GM19099 (cell line): ENCODE results near the gene TTLL13.

Source experiments
- POLR2A ChIP-seq: IDR thresholded peaks from 3 replicates; pipeline ENCODE4 v1.6.1; 2011; ENCODE audit warnings: low read depth; ENCODE audit not compliant: insufficient read length; ENCODE audit errors: extremely low read depth

Gene TTLL13

DNA sequence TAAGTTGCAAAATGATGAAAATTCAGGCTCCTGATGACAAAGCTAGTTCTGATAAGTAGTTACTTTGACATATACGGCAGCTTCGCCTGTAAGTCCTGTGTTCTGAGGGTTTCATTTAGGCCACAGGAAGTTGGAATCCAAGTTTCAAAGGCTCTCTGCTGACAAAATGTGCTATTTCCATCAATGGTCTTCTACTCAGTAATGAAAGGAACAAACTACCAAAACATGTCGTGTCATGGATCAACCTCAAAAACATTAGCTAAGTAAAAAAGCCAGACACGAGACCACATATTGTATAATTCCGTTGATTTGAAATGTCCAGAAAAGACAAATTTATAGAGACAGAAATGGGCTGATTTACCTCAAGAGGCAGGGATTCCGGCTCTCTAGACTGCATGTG lies 38.6 kb downstream of the TTLL13 start:
- no peak for TF ChIP-seq POLR2A

DNA sequence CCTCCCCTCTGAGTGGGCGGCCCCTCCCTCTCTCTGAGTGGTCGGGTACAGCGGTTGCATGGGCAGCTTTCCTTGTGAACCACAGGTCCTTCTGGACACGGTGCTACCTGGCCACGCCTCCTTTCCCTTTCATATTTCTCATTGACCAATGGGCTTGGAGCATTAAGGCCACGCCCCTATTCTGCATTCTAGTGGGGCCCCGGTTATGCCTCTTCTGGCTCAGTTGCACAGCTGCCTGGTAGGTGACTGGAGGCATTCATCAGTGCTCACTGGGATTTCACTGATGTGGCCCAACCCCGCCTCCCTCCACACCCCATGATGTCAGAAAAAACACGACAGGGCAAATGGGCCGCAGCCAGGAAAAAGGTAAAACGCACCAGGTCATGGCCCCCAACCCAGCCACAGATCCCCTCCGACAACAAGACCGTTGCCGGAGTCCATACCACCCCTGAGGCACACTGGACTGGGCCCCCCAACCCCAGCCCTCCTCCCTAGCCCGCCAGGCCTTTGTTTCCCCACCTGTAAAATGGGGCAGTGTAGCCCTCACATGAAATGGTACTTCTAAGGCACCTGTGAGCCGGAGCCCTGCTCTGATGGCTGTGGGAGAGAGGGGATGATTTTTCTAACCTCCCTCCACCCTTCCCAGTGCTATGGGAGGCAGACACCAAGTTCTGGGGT lies 42.5 kb downstream of the TTLL13 start:
- no peak for TF ChIP-seq POLR2A

DNA sequence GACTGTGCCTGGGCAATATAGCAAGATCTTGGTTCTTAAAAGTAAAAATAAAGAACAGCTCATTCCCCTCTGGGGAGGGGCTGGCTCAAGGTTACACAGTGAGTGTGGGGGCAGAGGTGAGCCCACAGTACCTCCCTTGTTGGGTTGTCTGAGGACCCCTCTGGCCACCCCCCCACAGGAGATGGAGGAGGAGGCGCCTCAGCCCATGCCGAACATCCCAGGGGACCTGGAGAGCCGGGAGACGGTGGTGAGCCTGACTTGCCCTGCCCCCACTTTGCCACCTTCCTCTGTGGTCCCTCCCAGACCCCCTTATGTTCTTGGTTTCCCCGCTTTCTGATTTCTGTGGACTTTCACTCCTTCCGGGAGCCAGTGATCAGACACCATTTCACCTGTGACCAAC lies 44.8 kb downstream of the TTLL13 start:
- no peak for TF ChIP-seq POLR2A

DNA sequence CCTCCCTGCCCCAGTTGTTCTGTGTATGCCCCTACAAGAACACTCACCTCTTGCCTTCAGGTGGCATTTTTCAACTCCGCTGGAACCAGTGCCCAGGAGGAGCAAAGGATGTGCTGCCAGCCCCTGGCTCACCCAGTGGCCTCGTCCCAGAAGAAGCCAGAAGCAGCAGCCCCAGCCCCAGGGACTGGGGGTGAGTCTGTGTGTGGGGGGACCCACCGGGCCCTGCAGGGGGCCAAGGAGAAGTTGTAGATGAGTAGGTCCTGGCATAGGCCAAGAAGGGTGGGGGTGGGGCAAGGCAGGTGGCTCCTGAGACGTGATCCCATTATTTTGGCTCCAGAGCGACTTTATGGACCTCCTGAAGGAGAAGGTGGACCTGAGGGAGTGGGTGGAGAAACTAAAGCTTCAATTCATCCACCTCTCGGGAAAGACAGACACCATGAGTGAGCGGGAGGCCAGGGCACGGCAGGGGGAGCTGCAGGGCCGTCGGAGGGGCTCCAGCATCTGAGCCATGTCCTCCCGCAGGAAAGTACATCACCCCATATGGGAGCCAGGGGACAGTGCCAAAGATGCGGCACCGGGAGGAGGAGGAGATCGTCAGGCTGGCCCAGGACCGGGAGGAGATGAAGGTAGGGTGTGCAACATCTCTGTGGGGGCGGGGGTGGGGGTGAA lies 45.4 kb downstream of the TTLL13 start:
- no peak for TF ChIP-seq POLR2A

DNA sequence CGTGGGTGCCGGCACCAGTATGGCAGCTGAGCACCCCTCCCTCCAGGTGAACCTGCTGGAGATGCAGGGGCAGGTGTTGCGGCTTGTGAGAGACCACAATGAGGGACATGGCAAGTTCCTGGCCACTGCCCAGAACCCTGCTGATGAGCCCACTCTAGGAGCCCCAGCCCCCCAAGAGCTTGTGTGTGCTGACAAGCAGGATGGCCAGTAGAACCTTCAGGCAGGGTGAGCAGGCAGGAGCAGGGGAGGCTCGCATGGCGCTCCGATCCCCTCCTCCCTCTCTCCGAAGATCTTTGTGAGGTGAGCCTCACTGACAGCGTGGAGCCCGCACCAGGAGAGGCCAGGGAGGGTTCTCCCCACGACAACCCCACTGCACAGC lies 45.9 kb downstream of the TTLL13 start:
- TF ChIP-seq POLR2A = no peak

DNA sequence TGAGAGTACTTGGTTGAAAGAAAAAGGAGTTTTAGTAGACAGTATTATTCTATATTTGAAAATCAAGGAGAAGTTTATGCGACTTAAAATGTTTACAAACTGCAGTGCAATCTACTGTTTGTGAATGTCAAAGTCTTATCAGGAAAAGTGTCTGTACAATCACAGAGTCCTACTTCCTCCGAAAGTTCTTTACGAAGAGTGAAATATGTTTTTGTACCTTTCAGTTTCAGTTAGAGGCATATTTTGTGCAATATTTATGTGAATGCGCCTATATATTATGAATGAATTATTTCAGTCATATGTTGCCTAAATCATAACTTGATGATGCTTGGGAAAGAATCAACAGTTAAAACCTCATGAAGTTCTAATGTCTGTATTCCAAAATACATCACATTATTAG lies 47.7 kb downstream of the TTLL13 start:
- no peak for TF ChIP-seq POLR2A

DNA sequence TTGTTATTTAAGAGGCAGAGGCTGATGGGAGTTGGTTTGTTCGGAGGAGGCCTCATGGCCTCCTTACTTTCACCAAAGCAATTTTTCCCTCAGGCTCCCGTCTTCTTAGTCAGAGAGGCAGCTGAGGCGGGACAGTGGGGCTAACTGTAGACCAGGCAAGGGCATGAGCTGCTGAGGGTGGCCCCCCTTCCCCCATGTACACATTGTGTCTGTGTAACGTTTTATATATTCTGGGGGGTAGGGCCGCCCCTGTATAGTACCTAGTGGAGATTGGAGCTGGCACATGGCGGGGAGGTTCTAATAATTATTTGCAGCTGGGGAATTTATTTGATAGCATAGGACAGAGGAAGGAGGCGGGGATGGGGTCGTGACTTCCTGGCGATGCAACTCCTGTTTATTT lies 51.2 kb downstream of the TTLL13 start:
- no peak for TF ChIP-seq POLR2A

DNA sequence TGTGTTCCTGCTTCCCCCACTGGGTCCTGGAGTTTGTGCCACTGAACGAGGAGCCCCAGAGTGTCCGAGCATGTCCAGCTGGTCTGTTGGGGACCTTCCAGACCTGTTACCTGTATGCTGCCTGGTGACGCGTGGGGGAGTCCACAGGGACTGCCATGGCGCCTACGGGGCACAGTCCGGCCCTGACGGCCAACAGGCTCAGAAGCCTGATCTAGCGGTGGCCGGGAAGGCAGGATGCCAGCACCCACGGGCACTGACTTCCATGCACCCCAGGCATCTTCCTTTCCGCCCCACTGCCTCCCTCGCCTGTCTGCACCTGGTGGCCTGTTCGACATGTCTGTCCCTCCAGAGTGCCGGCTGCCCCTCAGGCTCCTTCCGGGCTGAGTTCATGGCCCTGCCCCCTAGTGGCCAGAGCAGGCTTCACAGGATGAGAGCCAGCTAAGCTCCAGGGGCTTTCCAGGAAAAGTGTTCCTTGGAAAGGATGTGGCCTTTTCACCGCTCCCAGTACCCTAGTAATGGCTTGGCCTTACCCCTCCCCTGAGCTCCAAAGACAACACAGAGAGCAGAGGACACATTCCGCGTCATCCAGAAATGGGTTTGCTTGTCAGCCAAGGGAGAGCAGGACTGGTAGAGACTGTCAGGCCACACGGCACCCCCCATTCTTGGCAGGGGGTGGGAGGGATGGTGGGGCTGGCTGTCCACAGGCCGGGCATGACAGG lies 51.8 kb downstream of the TTLL13 start:
- TF ChIP-seq POLR2A = no peak

DNA sequence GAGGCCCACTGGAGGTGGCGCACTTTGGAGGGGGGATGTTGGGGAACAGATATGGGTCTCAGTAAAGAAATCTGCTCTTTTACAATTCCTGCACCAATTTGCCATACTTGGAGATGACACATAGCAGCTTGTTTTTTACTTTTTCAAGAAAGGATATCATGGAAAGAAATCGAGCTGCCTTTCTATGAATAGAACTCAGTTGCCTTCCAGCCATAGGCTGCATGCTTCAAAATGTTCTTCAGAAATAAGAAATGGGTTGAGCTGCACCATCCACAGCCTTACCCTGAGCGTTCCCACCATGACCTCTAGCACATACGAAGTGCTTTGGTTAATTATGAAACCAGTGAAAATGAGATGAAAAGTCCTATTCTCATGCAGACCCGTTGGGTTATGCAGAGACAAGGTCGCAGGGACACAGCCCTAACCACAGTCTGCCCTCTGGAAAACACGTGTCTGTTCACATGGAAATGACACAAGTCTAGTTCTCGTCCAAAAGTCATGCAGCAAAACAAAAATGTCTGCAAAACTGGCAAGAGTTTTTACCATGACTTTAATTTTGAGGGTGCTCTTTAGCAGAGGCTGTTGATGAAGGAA lies 52.4 kb downstream of the TTLL13 start:
- TF ChIP-seq POLR2A = no peak

DNA sequence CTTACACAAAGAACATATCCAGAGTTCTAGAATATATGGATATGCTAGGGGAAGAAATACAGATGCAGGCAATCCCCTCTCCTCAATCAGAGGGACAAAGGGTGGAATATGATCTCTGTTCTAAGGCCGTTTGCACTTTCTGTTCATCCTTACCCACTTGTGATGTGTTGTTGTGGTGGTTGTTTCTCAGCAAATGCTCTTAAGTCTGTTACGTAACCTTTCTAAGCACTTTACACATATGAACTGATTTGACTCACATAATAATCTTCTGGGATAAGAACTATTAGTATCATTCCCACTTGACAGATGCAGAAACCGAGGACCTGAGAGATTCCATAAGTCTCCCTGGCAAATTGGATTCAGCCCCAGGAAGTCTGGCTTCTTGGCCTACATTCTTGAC lies 56.6 kb downstream of the TTLL13 start:
- TF ChIP-seq POLR2A = no peak

DNA sequence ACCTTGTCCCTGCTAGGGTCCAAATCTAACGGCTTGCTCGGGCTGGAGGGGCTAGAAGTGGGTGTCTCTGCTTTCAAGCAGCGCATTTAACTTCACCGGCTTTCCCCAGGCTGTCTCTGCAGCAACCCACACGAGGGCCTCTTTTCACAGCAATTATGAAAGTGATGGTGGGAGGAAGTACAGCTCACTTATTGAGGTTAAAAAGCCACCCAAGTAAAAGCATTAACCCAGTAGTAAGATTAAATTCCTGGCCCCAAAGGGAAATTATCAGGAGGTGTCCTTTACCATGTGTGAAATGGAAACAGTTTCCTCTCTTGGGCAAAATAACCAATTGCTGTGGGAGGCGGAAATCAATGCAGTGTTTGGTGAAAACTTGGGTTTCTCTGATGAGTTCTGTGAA lies 57.2 kb downstream of the TTLL13 start:
- no peak for TF ChIP-seq POLR2A

DNA sequence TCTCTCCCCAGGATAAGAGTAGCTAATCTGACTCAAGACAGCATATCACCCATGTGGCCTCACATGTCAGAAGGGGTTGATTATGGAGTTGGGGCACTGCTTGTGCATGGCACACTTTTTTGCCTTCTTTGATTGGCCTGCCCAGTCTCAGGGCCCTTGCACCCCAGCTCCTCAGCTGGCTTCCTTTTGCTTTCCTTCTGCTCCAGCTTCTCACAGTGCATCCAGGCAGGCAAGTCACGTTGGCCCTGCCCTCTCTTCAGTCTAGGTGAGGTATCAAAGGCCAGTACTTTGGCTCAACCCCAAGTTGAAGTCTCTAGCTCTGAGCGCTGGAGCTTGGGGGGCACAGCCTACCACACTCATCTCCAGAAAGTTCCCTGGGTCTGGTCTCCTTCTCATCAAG lies 58.3 kb downstream of the TTLL13 start:
- no peak for TF ChIP-seq POLR2A

DNA sequence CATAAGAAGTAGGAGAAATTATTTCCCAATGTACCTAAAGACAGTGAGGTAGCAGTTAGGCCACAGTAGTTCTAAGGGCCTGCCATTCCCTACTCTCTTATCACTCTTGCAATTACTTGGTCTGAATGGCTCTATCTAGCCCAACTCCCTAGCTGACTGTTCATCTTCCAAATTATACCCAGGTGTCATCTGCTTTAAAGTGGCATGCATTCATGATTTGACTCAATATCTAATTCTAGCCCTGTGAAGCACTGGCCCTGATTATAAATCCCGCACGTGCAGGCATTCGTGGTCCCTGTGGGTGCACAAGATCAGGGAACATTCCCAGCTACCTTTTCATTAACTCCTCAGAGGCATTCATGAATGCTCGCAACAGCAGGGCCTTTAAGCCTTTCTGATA lies 59.7 kb downstream of the TTLL13 start:
- no peak for TF ChIP-seq POLR2A
